HG02571 (cell line): Measurements from ENCODE around the gene GPR153.
"Not testable (repeated sequence)": the region's sequence is repeated elsewhere in the genome, so short reads cannot be mapped to it uniquely, and the experiment has no call there.

ENCODE experiments used
- ATAC-seq: cut with Tn5 transposase; IDR thresholded peaks from one replicate; pipeline ENCODE4 v1.9.1; 2021; ENCODE audit warnings: mild to moderate bottlenecking, moderate library complexity; ENCODE audit not compliant: unreplicated experiment

GPR153 gene

DNA sequence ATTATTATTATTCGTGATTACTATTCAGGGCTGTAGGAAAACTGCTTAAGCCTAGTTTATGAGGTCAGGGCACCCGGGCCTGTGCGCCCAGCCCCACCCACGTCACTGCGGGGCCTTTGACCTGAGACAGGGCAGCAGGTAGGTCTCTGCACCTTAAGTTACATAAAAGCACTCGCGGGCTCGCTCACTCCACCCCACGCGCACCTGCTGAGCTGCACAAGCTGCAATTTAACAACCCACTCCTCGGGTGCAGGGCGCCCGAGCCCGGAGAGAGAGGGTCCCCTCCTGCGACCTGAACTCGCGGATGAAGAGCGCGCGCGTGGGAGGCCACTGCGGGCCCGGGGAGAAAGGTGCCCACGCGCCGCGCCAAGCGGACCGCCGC is 25.6 kb downstream of the GPR153 start:
- ATAC-seq = peak; percentile 15

DNA sequence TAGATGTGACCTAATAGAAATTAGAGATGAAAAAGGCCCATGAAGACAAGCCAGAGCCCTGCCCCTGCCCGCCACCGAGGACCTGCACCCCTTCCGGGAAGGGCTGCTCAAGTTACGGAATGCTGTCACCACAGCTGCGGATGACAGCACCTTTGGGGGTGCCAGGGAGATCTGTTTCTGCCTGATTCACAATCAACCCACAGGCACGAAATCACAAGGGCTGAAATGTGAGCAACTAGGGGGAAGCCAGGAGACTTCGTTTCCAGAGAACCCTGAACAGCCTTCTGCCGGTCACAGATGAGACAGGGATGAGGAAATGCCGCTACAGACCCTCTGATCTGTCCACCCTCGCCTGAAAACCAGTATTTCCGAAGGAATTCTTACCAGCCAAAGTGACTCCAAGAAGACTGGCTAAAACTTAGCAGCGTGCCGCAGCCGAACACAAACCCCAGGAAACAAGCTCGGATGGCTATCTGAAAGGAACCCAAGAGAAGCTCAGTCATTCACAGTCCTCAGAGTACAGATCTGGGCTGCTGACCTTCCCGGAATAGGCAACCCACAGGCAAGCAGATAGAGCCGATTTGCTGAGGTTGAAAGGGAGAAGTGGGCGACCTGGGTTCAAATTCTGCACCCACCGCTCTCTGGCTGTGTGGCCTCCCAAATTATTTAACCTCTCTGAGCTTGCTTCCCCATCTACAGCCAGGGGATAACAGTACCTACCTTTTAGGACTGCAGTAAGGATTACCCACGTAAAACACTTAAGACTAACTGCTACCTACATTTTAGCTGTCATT is 26.2 kb downstream of the GPR153 start:
- no peak for ATAC-seq

DNA sequence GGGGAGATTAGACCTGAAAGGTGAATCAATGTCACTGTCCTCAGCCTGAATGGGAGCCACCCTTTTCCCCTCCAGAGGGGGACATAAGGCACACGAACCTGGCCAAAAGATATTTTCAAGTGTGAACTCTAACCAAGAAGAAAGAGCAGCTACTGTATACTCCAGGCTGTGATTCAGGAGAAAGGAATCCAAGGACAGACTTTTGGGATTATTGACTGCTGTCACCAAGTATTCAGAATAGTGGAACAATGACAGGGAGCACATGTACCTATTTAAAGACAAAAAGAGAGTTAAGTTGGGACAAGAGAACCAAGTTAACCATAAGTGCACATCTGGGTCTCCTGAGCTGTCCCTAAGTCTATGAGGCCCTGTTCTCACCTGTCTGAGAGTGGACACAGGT is 27.5 kb downstream of the GPR153 start:
- no peak for ATAC-seq

DNA sequence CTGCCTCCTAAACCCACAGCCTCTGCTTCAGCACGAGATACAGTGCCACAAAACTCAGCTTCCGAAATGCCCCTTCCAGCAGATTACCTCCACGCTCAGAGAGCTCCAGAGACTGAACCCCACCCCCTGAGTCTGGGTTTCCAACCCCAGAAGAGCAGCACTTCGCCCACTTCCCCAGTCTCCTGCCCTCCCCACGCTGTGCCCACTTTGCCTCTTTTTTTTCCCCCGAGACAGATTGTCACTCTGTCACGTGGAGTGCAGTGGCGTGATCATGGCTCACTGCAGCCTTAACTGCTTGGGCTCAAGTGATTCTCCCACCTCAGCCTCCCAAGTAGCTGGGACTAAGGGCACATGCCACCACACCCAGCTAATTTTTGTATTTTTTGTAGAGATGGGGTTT is 35.2 kb downstream of the GPR153 start:
- no peak for ATAC-seq

DNA sequence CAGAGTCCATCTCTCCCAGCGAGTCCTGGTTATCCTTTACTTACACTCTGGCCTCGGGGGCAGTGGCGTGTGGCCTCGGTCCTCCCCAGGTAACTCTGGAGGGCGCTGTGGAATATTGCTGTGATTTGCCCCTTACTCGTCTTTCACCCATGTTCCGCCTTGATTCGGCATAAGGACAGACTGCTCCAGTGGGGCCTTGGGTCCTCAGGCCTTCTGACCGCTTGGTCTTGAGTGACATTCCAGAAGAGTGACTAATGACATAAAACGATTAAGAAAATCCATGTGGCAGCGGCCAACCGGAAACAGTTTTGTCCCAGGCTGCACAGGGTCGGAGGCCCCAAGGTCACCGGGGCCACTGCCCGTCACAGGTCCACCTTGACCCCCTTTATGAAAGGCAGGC is 36.2 kb downstream of the GPR153 start:
- no peak for ATAC-seq

DNA sequence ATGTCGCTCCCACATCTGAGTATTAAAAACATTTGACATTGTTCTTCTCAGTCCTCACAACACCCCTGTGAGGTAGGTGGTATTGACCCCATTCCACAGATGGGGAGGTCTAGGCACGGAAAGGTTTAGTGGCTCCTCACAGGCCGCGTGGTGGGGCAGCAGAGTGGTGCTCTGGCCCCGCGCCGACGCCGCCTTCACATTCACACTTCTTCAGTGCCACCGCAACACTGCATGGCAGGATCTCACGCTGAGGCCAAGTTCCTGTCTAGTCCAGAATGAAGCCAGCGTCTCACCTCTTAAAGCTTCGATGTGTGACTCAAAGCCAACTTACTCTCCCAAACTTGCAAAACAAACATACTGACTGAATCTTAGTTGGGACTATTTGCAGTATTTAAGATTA is 37.3 kb downstream of the GPR153 start:
- ATAC-seq = no peak

DNA sequence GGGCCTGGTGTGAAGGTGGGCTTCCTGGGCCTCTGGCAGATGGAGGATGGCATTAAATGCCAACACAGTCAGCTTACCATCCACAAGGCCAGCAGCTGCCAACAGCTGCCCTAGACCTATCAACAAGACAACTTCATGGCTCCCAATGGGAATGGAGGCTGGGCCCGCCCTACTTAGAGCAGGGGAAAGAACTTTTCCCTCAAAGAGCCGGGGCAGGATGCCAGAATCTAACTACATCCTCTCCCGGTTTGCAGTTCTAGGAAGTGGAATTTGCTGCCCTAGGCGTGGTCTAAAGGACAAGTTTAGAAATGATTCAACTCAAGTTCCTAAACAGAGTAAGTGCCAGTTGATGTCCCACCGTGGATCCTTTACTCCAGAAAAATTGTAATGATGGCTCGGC is 38.3 kb downstream of the GPR153 start:
- ATAC-seq = no peak

DNA sequence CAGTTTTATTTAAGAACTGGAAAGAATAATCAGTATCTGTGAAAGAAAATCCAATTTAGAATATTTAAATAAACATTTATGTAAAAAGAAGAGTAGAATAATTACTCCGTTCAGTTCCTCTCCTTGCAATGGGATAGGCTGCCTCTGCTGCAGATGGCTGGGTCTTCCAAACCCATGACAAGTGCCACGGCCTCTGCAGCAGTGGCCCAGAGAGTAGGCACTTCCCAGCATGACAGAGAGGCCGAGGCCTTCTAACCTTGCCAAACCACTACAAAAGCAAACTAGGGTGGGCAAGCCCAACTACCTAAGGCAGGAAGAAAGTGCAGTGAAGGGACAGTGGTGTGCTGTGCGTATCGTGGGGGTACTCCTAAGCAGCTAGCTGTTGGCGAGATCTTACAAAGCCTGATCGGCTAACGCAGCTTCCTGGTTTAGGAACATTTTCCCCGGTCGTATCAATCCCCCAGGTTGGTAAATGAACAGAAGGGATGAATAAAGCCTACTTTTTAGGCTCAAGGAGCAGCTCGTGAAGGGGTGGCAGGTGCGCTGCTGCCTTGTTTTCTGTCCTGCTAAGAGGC is 39.6 kb downstream of the GPR153 start:
- no peak for ATAC-seq

DNA sequence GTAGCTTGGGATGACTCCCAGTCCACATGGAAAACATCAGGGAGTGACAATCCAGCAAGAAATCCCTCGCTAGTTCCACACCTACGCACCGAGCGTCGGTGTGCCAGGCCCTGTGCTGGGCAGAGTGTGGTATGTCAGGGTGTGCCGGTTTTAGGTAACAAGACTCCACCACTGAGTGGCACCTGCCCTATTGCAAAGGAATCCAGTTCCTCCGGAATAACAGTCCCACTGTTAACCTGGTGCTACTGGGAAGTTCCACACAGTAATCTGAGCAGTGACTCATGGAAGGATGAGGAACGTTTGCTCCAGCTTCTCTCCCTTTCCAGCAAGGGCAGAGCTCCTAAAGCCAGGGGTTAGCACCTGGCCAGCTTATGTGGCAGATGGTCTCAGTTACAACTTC is 40.7 kb downstream of the GPR153 start:
- ATAC-seq = no peak

DNA sequence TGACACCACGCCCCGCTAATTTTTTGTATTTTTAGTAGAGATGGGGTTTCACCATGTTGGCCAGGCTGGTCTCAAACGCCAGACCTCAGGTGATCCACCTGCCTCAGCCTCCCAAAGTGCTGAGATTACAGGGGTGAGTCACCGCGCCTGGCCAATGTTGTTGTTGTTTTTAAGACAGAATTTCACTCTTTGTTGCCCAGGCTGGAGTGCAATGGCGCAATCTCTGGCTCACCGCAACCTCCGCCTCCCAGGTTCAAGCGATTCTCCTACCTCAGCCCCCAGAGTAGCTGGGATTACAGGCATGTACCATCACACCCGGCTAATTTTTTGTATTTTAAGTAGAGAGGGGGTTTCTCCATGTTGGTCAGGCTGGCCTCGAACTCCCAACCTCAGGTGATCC is 41.3 kb downstream of the GPR153 start:
- ATAC-seq = not testable (repeated sequence)

DNA sequence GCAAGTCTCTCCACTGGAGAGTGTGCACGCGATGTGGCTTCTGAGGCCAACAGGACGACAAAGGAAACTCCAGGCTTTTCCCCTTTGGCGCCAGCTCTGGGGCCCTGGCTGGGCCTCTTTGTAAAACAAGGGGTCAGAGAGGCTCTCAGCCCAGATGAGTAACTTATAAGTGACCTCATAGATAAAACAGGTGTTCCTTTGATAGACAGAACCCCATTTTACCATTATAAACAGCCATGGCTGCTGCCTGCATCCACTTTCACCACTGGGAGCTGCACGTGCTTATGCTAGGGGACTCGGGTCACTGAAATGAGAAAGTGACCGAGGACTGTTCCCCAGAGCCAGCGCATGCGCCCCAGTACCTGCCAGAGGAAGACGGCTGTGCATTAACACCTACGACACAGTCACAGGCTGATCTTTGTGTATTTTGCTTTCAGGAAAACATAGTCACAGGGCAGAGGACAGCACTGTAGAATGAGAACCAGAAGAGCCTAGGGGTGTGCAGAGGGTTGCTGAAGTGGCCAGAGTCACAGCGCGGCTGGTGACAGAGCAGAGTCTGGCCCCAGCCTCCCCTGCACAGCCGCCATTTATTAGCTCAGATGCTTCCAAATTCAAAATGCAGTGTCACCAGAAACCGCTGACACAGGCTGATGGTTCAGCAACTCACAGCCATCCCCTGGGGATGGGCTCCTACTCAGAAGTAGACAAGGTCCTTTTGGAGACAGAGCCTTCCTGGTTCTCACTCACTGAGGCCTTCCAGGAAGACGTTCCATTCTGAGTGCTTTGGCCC is 42.3 kb downstream of the GPR153 start:
- ATAC-seq = no peak

DNA sequence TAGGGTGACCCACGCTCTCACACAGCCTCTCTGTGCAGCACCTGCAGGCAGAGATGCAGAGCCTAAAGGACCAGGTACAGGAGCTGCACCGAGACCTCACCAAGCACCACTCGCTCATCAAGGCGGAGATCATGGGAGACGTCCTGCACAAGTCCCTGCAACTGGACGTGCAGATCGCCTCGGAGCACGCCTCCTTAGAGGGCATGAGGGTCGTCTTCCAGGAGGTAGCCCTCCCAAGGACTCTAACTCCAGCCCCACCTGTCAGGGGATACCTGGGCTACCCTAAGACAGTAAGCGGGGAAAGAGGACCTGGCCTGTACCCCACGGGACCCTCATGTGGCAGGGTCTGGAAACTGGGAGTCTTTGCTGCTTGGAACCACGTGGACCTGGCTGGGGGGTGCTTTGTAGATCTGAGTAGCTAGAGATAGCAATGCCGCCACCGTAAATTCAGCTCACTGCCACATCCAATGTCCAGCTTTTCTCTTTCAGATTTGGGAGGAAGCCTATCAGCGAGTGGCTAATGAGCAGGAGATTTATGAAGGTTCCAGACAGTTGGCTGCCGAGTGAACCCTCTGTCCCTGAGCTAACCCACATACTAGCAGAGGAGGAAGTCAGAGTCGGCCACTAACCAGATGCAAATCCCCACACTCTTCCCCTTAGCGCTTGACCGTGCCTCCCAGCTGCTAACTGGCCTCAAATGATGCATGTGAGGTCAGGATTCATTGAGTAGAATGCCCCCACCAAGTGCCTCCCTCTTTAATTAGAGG is 48.5 kb downstream of the GPR153 start:
- ATAC-seq = no peak

DNA sequence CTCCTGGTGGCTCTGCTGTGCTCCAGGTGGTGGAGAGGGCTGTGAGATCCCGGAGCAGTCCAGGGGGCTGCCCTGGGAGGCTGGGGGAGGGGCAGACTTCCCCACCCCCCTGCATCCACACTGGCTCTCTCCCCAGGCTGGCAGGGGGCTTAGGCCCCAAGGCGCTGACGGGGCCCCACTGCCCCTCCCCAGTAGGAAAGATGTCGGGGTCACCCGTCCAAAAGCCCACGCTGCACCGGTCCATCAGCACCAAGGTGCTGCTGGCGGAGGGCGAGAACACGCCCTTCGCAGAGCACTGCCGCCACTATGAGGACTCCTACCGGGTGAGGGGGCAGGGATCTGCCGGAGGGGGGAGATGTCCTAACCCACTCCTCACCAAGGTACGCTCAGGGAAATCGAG is 49.2 kb downstream of the GPR153 start:
- ATAC-seq = no peak

DNA sequence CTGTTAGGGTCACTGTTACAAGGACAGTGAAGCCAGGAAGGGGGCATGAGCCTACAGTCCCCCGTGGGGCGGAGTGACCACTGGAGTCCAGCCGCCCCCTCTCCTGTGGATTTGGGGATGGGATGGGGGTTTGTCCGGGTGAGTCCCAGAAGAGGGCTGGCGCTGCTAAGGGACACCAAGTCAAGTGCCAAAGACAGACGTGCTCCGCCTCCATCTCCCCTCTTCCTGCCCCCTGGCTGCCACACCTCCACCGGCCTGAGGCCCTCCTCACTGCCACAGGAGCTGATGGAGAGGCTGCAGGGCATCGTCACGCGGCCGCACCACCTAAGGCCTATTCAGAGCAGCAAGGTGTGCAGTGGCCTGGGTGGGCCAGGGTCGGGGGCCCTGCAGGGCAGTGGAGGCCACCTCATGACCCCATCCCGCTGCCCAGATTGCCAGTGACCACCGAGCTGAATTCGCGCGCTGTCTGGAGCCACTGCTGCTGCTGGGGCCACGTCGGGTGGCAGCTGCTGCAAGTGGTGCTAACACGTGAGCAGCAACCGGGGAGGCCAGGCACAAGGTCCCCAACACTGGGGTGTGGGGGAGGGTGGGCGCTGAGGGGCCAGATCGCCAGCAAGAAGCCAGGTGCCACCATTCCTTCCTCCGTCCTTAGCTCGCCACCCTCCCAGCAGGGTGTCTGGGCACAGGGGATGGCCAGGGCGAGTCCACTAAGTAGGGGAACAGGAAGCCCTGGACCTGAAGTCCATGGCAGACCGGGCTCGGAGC is 50.1 kb downstream of the GPR153 start:
- no peak for ATAC-seq

DNA sequence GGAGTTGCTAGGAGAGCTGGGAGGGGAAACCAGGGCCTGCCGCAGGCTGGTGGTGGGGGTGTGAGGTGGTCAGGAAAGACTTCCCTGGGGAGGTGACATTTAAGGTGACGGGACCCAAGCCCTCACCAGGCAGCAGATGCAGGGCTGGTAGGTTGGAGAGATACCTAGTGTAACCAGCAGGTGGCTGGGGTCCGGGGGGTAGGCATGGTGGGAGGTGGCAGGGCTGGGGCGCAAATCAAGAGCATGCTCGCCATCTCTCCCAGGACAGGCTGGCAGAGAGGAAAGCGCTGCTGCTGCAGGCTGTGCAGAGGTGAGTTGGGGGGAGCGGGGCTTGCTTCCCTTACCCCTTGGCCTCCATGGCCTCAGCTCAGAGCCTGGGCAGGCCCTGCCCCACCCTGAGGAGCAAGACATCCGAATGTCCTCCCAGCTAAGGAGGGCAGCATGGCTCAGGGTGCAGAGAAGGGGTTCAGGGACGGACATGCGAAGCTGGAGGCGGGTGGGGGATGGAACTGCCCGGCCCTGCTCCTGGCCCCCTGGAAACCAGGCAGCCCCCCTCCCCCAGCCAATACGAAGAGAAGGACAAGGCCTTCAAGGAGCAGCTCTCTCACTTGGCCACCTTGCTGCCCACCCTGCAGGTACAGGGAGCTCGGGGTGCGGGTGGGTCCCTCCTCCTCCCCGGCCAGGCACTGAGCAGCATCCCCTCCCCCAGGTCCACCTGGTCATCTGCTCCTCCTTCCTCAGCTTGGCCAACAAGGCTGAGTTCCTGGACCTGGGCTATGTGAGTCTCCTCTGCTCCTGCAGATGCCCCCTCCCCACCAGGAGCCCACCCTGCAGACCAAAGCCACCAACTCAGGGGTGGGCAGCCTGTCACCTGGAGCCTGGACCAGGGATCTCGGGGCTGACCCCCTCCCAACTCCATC is 51.0 kb downstream of the GPR153 start:
- no peak for ATAC-seq

DNA sequence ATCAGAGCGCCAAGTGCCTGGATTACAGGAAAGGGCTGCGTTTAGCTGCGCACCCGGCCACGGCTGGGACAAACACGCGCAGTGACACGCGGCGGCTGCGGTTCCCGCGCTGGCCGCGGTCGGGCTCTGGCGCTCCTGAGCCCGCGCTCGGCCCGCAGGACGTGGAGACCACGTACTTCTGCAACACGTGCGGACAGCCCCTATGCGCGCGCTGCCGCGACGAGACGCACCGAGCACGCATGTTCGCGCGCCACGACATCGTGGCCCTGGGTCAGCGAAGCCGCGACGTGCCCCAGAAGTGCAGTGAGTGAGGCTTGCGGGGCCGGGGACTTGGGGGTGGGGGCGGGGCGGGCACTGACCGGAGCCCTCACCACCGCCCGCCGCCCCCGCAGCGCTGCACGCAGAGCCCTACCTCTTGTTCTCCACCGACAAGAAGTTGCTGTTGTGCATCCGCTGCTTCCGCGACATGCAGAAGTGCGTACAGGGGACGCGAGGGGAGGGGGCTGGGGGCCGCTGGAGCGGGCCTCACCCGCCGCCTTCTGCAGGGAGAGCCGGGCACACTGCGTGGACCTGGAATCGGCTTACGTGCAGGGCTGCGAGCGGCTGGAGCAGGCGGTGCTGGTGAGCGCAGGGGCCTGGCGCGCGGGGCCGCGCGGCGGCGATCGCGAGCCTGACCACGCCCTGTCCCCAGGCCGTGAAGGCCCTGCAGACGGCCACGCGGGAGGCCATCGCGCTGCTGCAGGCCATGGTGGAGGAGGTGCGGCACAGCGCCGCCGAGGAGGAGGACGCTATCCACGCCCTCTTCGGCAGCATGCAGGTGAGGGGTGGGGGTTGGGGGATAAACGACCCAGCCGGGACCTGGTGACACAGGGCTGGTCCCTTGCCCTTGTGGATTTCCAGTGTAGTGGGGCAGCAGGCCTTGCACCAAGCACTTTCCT is 51.9 kb downstream of the GPR153 start:
- ATAC-seq = no peak

DNA sequence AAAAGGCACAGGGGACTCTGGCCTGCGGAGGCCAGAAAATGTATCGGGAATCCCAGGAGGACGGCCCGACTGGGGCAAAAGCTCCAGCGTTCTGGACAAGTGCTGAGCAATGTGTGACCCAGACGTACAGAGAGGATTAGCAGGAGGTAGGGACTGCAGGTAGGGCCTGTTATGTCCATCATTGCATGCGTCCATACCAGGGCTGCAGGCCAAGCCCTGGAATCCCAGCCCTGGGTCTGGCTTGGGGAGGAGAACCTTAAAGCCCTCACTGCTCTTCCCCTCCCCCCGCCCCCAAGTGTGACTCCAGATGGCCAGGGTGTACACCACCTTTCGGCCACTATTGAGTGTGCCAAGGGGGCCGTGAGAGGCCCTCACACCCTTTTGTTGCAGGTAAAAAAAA is 53.0 kb downstream of the GPR153 start:
- no peak for ATAC-seq

DNA sequence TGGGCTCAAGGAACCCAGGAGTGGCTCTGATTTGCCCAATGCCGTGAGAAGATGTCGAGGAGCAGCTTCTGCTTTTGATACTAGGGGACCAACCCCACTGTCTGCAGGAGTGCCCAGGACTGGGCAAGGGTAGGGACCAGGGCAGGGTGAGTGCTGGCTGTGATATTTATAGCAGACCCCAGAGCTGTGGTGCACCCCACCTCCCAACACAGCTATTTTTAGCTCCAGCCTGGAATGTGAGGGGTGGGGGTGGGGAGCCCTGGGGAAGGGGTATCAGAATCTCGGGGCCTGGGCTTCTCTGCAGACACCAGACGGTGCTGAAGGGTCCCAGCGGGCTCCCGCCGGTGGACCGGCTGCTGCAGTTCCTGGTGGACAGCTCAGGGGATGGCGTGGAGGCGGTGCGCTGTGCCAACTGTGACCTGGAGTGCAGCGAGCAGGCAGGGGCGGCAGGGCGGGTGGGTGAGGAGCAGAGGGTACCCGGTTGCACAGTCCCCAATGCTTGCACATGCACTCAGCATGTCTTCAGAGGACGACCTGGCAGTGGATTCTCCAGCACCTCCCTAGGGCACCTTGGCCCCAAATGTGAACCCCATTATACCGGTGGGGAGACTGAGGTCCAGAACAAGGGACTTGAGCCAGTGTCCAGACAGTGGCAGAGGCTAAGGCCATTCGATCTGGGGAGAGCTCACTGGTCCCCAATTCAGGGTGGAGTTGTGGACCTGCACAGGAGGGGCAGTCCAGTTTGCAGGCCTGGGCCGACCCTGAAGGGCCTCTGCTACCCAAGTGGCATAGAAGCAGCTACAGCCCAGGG is 53.6 kb downstream of the GPR153 start:
- no peak for ATAC-seq
